HG03442 (cell line): Measurements from ENCODE around the gene AMDHD1.

Experiments
- ATAC-seq: cut with Tn5 transposase; IDR thresholded peaks from one replicate; pipeline ENCODE4 v1.9.1; 2021; ENCODE audit warnings: mild to moderate bottlenecking, moderate library complexity; ENCODE audit not compliant: unreplicated experiment

AMDHD1 gene

DNA sequence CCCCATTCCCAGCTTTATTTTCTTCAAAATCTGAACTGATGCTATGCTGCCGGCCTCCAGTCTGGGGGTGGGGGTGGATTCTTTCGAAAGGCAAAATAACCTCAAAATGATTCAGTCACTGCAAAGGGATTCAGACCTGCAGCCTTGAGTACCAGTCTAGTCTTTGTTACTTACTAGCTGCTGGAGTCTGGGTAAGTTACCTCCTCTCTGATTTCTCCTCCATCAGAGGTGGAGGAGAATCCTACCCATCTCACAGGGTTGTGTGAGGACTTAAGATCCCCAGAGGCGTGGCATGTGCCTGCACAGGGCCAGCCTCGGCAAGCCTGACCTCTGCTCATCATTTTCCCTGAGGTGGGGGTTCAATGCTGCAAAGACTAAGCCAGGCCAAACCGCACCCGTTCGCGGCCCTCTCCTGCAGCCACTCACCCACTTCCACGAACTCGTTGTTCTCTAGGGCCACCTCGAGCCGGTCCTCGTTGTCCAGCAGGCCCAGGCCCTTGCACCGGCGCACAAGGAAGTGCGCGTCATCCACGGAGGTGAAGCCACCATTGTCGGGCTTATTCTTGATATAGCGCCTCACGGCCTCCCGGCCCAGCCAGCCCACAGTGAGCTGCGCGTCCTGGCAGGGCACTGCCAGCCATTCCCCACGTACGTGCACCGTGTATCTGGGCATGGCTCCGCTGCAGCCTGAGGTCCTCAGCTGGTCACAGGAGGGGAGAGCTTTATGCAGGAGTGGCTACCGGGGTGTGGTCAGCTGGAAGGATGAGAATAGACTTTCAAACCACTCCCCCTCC is 52.3 kb downstream of the AMDHD1 start:
- no peak for ATAC-seq

DNA sequence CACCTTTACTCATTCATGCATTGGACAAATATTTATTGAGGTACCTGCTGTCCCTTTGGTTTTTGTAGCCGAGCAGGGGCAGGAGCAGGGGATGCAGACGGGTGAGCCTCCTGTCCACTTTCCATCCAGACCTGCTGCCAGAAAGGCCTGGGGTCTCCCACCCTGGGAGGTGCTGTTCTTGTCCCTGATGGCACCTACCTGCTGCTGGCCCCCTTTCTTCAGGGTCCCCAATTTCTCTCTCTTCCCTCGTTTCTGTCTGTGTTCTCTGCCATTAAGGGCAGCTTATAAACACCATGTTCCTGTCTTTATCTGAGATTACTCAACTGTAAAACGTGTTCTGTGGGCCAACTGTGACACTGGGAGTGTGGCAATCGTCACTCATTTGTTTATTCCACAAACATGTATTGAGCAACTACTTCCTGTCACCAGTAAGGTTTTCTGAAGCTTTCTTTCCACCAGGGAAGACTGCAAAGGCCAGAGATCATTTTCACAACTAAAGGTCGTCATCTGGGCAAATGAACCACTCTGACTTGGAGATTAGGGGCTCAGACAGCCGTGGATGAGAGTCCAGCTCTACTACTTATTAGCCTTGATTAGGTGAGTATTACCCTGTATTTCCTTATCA is 53.0 kb downstream of the AMDHD1 start, which contains the start of gene HAL:
Gene HAL, minus strand, starts transcription at position 311 of the 625 bp plus-strand sequence. CDS start 434 bp downstream, outside the sequence.
- no peak for ATAC-seq

DNA sequence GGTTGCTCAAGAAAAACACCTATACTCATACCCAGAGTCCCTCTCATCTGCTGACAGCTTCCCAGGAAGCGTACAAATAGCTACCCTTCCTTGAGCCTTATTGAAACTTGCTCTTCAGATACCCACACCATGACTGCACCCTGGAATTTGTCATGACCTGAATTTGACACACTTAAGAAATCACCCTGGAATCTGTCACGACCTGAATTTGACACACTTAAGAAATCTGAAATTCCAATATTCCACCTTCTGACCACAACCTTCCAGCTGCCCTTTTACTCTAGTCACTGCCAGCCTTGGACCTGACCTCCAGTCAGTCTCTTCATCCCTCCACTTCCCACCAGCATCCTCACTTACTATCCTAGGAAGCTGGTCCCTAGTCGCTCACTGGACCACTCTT is 54.1 kb downstream of the AMDHD1 start:
- no peak for ATAC-seq

DNA sequence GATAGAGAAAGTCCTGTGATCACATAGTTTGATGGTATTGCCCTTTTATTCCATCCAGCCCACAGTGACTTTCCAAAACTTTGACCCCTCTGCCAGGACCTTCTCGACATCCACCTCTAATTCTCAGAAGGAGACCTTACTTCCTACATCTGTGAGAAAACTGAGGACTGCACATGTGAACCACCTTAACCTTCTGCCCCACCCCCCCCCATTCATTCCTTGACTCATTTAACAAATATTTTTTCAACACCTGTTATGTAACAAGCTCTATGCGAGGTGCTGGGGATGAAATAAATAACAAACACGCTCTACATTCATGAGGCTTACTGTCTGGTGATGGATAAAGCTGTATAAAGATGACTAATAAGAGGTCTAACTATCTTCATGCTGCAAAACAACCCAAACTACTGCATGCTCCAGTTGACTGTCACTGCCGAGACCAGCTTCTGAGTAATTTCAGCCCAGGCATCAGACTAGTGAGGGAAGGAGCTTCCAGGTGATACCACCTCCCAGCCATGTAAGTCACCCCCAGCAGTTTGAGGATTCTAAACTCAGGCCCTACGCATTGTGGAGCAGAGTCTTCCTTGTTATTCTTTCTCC is 54.9 kb downstream of the AMDHD1 start:
- no peak for ATAC-seq

DNA sequence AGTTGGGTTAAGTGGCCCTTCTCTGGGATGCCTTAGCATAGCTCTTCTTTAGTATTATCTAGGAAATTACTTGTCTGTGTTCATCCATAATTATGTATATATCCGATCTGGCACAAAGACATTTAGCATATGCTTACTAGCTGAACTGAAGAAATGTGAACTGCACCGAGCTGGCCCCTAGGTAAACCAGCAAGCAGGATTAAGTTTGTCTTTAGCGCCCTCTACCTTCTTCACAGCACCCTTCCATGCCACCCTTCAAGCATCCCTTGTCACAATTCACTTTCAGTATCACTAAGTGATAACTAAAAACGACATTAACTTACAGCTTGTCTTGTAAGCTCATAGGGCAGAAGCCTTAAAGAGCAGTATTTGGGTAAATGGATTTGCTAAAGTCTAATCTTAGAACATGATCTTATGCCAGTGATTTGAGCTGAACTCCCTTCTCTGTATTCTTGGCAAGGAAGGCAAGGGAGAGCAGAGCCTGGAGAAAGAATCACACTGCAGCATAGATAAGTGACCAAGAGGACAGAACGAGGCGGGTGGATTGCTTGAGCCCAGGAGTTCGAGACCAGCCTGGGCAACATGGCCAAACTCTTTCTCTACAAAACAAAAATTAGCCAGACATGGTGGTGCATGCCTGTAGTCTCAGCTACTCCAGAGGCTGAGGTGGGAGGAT is 55.6 kb downstream of the AMDHD1 start:
- peak; percentile 97 for ATAC-seq

DNA sequence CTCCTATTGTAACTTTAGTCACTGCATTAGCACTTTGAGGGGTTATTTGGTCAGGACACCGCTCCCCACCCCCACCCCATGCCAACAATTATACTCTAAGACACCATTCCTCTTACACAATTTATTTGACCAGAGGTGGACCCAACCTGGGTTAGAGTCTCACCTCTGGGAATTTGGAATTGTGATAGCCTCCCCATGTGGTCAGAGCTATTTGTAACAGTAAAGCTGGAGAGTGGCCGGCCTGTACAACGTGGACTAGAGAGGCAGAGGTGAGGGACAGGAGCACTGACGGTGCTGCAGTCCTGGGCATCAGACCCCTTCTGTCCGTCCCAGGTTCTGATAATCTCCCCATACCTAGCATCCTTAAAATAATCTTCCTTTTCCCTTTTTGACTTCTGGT is 56.4 kb downstream of the AMDHD1 start:
- no peak for ATAC-seq

DNA sequence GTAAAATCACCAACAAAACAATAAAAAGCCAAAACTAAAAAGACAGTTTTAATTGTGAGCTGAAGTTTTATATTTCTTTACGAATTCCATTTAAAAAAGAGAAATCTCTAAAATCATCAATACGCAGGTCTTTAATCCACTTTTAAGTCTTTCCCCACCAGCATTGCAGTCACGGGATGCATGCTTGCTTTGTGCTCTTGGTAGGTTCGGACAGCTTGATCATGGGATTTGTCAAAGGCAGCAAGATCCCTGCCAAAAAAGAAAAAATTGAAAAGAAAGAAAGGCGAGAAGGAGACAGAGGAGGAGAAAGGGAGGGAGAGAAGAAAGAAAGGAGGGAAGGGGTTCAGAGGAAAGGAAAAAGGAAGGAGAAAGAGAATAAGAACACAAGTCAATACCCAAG is 57.7 kb downstream of the AMDHD1 start:
- ATAC-seq: no peak

DNA sequence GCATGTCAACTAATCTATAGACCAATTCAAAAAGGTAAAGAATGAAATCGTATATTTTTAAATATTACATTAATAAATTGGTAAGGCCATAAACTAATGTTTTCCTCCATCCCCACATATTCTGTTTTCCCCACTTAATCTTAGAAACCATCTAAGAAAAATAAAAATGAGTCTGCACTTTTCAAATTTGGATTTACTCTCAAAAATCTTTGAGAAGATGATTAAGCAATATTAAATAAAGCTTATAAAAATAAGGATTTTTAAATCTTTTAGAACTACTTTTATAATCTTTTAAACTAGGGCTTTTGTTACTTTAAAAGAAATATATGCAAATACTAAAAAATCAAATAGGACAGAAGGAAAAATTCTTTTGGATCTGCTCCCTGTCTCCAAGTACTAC is 63.6 kb downstream of the AMDHD1 start:
- no peak for ATAC-seq

DNA sequence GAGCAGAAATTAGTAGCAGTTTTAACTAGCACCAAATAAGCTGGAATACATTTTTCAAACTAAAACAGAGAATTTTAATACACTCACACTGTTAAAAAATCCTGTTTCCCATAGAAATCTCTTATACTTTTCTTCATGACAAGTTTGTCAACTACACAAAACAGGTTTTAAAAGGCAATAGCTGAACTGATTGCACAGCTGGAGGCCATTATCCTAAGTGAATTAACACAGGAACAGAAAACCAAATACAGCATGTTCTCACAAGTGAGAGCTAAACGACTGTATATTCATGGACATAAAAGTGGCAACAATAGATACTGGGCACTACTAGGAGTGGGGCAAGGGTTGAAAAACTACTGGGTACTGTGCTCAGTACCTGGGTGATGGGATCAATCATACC is 64.6 kb downstream of the AMDHD1 start:
- no peak for ATAC-seq

DNA sequence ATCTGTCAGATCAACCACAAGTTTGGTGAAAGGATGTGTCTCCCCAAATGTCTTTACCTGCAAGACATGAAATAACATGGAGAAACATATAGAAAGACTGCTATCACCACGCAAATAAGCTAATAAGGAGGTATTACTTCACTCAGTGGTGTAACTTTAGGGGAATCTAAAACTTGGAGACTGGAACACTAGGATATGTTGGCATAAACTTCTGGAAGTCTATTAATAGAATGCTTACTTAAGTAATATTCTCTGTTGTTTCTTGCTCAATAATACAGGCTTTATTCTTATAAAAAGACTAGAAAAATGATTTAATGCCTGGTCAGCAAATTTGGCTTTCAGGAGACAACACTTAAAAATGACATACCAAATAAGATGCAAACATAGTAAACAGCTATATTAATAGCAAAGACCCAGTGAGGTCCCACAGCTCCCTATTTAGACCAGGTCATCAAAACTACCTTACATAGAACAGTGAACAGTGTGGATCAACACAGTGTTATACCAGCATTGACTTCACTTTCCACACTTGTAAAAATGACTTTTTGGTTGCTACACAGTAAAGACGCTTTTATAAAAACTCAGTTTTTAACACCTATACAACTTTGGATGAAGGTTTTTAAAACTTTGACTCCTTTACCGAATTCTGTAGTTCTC is 71.9 kb downstream of the AMDHD1 start:
- no peak for ATAC-seq

DNA sequence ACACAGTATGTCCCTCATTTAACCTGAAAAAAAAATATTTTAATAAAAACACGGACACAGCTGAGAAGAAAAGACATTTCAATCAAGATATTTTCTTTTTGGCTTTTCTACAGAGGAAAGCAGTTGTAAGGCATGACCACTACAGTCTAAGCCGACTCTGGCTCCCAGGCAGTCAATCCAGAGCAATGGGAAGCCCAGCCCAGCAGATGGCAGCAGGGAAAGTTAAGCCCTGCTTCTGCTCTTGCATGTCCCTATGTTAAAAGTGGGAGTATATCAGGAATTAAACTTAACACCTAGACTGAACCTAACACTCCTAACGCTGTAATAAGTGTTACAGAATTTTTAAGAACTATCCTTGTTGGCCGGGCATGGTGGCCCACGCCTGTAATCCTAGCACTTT is 72.5 kb downstream of the AMDHD1 start:
- no peak for ATAC-seq
